Body of pancreas (tissue), 4 donors: ENCODE data around the gene ANO2.

Experiments
- CTCF ChIP-seq, 7 experiments: fragments of 450-650 bp in 4 of 7; fragments of 200-600 bp in 3 of 7; sonication (generic) in 3 of 7; IDR thresholded peaks; one replicate each; pipeline ENCODE4 v1.5.1; 2016 to 2019; ENCODE audit warnings: antibody characterized with exemption in 7 of 7
- POLR2A ChIP-seq, 3 donors: fragments of 450-650 bp; IDR thresholded peaks; one replicate each; pipeline ENCODE4 v1.6.1; 2016; ENCODE audit warnings: antibody characterized with exemption in 3 of 3, mild to moderate bottlenecking in 2 of 3

DNA sequence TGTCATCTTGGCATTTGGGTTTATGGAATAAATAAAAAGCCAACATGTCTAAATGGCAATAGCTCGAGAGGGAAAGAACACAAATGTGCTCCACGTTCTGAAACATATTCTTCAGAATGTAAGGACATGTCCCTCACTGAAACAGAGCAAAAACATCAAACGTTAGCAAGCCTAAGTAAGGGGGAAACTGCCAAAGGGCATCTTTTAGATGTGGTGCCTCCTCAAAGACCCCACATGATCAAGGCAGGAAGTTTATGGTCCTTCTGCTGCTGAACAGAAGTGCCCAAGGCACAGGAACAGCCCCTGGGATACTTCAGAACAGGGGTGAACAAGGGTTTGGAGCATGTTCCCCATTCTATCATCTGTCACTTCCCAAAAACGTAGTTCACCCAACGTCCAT lies 227.0 kb downstream of the ANO2 start:
- no peak for TF ChIP-seq CTCF (IDR thresholded peaks at IDR 0.05)
- TF ChIP-seq POLR2A (IDR thresholded peaks at IDR 0.05), result no peak
